HG03575 (cell line): Measurements from ENCODE around the gene ADGRV1.

Experiments used
- ATAC-seq: cut with Tn5 transposase; IDR thresholded peaks from one replicate; pipeline ENCODE4 v1.9.1; 2021; ENCODE audit not compliant: unreplicated experiment, insufficient number of reproducible peaks, low FRiP score; ENCODE audit errors: extremely low read depth

Gene ADGRV1

DNA sequence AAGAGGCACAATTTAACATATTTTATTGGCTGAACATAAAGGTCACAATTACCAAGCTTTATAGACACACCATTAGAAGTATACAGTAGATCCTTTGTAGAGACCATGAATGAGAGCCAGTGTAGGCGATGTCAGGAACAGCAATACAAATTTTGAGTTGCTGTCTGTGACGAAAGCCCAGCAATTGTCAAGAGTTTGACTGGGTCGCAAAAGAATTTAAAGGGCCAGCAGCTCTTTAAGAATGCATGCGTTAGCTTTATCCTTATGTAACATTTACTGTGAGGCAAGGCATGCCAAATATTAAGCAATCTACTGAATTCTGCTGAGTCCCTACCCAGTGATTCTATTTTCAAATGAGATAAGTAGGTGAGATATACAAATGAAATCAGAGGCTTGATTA lies 587.6 kb downstream of the ADGRV1 start:
- no peak for ATAC-seq

DNA sequence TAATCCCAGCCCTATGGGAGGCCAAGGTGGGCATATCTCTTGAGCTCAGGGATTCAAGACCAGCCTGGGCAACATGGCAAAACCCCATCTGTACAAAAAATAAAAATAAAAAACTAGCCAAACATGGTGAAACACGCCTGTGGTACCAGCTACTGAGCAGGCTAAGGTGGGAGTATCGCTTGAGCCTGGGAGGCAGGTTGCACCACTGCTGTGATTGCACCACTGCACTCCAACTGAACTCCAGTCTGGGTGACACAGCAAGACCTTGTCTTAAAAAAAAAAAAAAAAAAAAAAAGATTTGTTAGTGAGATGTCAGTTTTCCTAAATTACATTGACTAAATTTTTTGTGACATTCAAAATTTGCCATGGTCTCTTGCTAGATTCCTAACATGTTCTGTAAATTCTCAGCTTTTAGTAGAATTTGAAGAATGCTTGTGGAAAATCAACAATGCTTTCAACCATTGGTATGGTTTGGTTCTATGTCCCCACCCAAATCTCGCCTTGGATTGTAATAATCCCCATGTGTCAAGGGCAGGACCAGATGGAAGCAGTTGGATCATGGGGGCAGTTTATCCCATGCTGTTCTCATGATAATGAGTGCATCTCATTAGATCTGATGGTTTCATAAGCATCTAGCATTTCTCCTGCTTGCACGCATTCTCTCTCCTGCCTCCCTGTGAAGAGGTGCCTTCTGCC lies 588.5 kb downstream of the ADGRV1 start:
- ATAC-seq: no peak

DNA sequence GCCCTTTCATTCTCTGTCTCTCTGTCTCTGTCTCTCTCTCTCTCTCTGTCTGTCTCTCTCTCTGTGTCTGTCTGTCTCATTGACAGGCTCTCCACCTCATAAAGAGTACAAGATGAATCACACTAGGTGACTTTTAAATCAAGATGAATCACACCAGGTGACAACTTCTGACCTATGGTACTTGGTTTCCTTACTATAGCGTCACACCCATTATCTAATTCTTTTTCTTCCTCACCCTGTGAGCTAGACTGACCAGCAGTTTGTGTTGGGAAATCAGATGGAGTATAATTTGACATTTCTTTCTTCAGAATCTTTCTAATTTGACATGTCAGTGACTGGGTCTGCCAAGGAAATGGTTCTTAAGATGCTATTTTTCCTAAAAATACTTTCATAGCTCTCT lies 591.6 kb downstream of the ADGRV1 start:
- ATAC-seq: no peak

DNA sequence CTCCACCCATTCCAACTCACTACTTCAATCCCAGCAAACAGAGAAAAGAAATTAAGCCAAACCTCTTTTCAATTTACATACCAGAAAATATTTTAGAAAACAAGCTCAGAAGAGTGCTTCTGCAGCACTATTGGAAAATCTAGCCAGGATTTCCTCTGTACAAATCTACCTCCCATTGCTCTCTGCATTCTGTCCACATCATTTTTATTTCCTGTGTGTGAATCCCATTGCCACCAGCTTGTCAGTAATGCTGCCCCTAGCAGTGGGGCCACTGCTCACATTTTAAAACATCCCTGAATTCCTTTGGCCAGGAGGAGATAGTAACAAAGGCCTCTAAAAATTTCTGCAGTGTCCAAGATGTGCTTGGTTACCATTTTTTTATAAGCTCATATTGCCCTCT lies 592.0 kb downstream of the ADGRV1 start:
- ATAC-seq: no peak

DNA sequence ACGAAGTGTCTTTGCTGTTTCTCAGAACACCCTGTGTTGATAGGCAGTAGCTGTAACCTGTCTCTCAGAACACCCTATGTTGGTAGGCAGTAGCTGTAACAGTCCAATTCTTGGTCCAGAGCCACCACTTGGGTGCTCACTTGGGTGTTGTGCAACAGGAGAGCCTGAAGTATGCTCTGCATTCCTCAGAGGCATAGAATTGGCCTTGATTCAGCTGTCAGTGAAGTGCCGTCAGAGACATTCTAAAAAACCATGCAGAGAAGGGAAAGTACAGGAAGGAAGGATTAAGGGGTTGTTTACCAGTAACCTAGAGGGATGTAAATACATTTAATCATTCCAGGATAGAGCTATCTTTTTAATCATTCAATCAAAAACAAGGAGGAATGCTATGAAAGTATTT lies 593.4 kb downstream of the ADGRV1 start:
- no peak for ATAC-seq

DNA sequence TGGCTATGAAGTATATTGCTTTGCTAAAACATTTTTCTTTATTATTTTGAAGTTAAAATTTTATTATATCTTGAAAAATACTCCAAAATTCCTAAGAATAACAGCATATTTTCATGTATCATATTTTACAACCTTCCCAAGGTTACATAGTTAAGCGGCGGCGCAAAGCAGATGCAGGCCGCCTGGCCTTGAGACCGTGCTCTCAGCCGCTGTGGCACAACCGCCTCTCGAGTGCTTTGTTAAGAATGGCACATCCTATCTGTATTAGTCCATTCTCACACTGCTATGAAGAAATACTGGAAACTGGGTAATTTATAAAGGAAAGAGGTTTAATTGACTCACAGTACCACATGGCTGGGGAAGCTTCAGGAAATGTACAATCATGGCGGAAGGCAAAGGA lies 595.7 kb downstream of the ADGRV1 start:
- ATAC-seq: no peak

DNA sequence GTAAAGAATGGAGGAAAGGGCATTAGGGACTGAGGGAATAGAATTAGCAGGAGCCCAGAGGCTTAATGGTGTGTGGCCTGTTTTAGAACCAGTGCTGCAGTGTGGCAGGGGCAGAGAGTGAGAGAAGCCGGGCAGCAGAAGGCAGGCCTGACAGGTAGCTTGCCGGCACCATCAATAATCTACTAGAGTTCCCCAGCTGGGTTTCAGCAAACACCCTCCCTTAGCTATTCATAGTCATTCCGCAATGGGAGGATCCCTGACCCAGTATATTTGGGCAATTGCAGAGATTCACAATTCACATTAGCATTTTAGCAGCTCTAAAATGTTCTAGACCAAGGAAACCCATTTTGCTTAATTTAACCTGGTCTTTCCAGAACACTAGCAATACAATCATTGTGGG lies 596.7 kb downstream of the ADGRV1 start:
- ATAC-seq: no peak

DNA sequence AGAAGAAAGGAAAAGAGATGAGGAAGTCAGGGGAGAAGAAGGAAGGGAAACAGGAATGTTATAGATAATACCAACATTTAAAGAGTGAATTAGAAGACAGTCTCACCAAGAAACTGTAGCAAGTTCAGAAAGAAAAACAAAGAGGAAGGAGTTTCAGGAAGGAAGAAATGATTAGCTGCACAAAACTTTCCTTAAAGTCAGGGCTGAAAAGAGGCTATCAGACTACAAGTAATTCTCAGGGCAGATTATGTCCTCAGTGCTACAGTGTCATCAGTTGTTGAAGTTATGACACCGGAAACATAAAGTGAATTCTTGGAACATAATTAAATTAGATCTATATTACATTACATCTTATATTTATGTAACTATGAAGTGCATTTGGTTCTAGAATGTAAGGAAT lies 597.6 kb downstream of the ADGRV1 start:
- ATAC-seq: no peak

DNA sequence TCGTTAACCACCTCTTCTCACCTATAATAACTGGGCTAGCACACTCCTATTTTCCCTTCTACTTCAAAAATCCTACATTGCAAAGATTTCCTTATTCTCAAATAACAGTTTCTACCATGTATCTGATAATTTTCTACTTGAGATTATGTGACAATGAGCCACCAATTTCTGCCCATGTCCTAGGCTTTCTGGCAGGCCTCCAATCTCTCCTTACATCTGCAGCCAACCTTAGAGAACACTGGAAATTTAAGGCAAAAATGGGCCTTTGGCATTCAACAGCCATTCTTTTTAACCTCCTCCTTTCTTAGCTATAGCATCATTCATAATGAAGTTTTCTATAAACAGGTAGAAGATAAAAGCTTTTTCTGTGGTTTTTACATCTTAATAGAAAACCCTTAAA lies 599.4 kb downstream of the ADGRV1 start:
- no peak for ATAC-seq

DNA sequence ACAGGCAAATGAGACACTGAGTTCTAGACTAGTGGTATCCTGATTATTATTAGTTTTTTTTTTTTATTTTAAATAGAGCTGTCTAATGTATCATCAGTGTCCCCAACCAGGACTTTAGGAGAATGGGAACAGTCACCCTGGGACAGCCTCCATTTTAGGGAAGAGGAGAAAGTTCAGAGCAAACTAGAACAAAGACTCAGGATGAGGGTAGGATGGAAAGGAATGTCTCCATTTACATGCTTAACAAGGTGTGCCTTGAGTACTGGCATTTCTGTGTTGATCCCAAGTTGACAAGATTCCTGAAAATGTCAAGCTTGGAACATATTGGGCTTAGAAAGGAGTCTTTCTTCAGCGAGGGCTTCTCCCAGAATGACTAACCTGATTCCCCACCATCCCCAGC lies 601.0 kb downstream of the ADGRV1 start:
- ATAC-seq: no peak

DNA sequence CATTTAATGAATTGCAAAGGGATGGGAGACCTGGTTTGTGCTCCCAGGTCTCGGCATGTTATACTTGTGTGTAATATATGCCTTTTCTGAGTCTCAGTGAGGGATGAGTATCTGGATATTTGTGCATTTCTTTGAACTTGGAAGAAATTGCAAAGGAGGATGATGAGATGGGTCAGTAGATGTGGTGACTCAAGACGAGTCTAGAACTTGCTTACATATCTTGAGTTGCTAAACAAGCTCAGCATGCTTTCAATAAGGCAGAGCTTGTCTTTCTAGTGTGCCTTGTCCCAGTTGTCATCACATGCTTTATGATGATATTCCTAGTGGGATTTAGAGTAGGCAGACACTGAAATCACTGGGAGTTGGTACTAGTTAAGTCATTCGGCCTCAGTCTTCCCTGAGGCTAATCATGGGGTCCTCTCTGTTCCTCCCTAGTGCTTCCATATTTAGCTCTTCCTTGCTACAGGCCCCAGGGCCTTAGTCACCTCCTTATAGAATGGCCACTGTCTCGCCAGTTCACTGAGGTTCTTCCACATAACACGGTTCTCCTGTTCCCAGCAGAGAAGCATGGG lies 602.2 kb downstream of the ADGRV1 start:
- no peak for ATAC-seq

DNA sequence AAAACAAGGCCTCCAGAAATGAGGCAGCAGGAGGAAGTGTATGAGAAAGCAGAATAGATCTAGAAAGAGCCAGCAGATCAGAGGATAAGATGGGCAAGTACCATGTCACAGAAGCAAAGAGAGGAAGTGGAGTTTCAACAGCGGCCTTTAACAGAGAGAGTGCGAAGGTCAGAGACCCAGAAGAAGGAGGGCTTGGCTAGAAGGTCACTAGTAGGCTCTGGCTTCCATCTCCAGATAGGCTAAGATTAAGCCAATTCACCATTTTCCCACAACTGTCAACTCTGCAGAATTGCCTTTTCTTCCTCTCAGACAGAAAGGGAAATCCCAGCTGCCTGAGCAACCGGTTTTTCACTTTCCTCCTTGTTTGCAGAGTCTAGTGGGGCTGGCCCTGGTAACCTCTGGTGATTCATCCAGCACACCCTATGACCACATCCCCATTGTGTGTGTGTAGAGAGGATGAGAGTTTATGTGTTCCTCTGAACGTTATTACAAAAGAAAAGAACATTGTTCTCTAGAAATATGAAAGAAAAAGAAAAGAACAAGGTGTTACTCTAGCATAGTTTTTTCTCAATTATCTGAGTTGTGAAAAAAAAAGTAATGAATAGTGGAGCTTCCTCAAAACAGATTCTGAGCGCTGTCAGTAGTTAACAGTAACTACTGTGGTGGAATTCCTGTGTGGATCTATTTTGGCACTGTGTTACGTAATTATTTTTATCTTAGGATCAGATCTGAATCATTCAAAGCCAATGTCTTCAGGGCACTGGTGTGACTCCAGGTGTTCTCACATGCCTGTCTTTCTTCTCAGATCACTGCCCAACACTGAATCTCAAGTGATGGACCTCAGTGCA lies 604.2 kb downstream of the ADGRV1 start:
- ATAC-seq: peak; percentile 95

DNA sequence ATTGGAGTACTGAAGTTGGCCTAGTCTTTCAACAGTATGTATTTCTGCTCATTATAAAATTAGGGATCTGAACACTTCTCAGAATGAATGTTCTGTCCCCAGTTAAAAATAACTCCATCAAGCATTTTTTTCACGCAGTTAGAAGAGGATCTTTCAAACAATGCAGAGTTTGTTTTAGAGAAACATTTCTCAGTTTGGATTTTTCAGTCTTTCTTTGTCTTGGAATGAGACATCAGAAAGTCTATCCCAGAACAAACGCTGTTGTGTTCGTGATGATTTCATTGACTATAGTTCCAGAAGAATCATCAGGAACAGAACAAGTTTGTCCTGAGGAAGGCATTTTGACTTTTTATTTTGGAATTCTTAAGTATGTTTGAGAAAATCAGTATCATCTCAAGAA lies 605.8 kb downstream of the ADGRV1 start:
- no peak for ATAC-seq

DNA sequence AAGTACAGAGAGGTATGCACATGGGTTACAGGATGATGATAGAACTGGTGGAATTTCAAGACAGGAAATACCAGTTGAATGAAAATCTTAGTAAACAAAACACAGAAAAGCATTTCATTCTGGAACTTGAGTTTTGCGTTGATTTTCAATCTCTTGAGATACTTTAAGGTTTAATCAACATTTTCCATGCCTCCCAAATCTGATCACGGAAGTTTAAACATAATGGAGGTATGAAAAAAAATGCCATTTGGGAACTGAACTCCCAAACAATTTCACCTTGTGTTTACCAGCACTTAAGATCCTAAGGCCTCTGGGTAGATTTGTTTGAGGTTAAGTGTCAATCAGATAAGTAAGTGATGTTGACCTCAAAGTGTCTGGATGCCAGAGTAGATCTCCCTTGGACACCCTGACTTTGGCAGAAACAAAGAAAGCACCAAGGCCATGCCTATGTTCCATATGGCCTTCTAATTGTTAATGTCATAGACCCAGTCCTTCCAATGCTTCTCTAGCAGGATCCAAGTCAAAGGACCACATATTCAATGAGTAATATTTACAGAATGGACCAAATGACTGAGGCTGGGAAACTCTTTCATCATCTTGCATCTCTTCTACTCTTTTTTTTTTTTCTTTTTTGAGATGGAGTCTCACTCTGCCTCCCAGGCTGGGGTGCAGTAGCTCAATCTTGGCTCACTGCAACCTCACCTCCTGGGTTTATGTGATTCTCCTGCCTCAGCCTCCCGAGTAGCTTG lies 607.6 kb downstream of the ADGRV1 start:
- ATAC-seq: no peak

DNA sequence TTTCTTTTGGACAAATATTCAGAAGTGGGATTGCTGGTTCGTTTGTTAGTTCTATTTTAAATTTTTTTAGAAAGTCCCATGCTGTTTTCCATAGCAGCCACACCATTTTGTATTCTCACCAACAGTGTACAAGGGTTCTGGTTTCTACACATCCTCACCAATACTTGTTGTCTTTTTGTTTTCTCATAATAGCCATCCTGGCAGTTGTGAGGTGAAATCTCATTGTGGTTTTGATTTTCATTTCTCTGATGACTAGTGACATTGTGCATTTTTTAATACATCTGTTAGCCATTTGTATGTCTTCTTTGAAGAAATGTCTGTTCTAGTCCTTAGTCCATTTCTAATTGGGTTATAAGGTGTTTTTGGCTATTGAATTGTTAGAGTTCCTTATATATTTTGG lies 610.3 kb downstream of the ADGRV1 start:
- ATAC-seq: no peak

DNA sequence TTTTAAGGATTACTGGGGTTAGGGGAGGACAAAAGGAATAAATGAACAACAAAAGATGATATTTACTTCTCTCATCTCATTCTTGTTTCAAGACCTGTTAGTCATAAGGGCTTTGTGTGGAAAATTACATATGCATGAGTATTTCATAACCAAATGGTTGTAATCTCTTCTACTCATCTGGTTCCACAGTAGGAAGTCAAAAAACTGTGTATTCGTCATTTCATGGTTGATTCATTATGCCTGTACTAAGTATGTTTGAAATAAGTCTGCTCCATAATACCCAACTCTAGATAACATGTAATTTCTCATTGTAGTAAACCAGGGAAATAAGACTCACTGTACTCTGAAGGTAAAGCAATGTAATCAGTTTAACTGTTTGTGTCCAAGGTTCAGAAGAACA lies 611.7 kb downstream of the ADGRV1 start:
- ATAC-seq: no peak

DNA sequence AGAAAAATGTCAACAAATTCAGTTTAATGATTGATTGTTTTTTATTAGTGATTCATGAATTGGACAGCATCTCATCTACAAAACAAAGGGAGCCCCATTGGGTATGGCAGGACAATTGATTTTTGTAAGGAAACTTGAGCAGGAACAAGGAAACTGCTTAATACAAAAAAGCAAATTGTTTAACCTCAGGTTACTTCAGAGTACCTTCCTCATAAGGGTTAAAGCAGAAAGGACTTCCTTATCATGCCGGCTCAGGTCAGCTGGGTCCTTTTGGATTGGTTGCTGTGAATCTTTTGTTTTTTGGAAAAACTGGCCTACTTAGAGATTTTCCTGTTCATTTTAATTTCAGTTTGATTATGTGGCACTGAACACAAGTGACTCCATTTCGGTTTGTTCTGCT lies 612.7 kb downstream of the ADGRV1 start:
- no peak for ATAC-seq

DNA sequence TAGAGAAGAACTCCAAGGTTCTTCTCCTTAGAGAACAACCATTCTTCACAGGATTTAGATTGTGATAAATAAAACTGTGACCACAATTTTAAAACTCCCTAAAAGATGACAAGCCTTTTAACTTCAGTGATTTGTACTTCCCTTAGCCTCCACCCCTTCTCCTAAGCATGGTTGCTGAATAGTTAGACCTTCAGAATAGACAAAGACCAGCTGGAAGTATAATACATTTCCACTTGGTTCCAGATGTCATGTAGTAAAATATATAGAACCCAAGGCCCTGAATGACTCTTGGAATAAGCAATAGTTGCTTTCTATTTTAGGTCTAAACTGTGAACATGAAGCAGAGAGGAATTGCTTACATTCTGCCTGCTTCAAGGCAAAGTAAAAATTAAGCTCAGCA lies 615.8 kb downstream of the ADGRV1 start:
- no peak for ATAC-seq

DNA sequence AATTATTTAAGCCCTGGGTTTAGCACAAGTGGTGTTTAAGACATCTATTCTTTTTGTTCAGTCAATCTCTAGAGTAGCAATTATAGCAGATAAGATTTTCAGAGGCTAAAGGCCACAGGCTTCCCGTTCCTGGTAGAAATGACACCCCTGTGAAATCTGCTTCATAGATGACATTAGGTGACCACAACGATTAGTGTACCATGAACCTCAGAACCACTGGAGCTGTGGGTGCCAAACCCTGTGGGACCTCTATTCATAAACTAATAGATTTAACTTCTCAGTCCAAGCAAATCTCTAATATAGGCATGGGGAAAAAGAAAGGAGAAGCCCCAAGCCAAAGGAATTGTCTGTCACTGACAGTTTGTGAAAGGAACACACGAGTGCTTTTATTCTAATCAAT lies 617.1 kb downstream of the ADGRV1 start:
- no peak for ATAC-seq
